GM12878 (cell line): ENCODE data around the gene SSU72. TPM values are rescaled to one million over a fixed set of nuclear protein-coding genes. Genes with fewer than 3 reads are reported as not detected.

ENCODE experiments used
- ATAC-seq: fragments of 200-7000 bp; cut with Tn5 transposase; 3 replicates; pipeline ENCODE4 v1.9.1; 2020; ENCODE audit warnings: mild to moderate bottlenecking, moderate library complexity
- BruUV-seq: library from RNA; stranded (reverse); fragments of 400-500 nt; replicated peaks from 2 replicates; lab custom pipeline; 2021; lab: Mats Ljungman, UMichigan
- CTCF ChIA-PET: fragments of 300-600 bp; sonication (Branson Sonifier 250); formaldehyde crosslinking; extraction: SDS; loops from one replicate; lab custom pipeline; 2021; ENCODE audit warnings: inconsistent platforms; lab: Yijun Ruan, JAX
- POLR2A ChIA-PET: fragments of 350-600 bp; formaldehyde crosslinking; extraction: SDS; loops from one replicate; lab custom pipeline; 2021; ENCODE audit warnings: inconsistent platforms; lab: Charles Lee
- RAD21 ChIA-PET: fragments of 300-600 bp; sonication (Branson Sonifier 250); formaldehyde crosslinking; loops from one replicate; lab custom pipeline; 2023; ENCODE audit warnings: antibody characterized with exemption; ENCODE audit not compliant: unreplicated experiment; lab: Charles Lee
- SMC1A ChIA-PET: fragments of 300-600 bp; sonication (Branson Sonifier 250); formaldehyde crosslinking; loops from one replicate; lab custom pipeline; 2023; ENCODE audit not compliant: unreplicated experiment, uncharacterized antibody; lab: Charles Lee
- DNase-seq: peaks from one replicate; pipeline ENCODE4 v3.0.0-alpha.2; 2011; ENCODE audit warnings: low read depth, low spot score
- FAIRE-seq: peaks from 3 replicates; lab custom pipeline; 2011; peaks lifted over from hg19 to GRCh38; lab: Jason Lieb, UNC
- H2AFZ ChIP-seq: 2 replicates; pipeline ENCODE4 v1.6.0; 2011; ENCODE audit warnings: low read depth, low read length, control low read depth; ENCODE audit not compliant: control insufficient read depth
- H3K27ac ChIP-seq: 2 replicates; pipeline ENCODE4 v1.5.1; 2011; ENCODE audit warnings: control low read depth; ENCODE audit not compliant: control insufficient read depth, insufficient read depth
- H3K27me3 ChIP-seq, 2 experiments: replicated peaks in 1 of 2; 2 replicates each; pipeline versions ENCODE4 v1.6.0 to v1.6.1; 2011; ENCODE audit warnings: low read length in 1 of 2; ENCODE audit not compliant: control insufficient read depth in 2 of 2, insufficient read depth in 2 of 2
- H3K36me3 ChIP-seq, 2 experiments: 2 replicates each; pipeline ENCODE4 v1.5.1; 2011; ENCODE audit warnings: low read length in 1 of 2; ENCODE audit not compliant: control insufficient read depth in 2 of 2, insufficient read depth in 2 of 2
- H3K4me1 ChIP-seq: 2 replicates; pipeline ENCODE4 v1.6.1; 2011; ENCODE audit warnings: mild to moderate bottlenecking, low read length, moderate library complexity, mixed read lengths; ENCODE audit not compliant: control insufficient read depth, insufficient read depth
- H3K4me2 ChIP-seq: 2 replicates; pipeline ENCODE4 v1.6.0; 2011; ENCODE audit warnings: control low read depth; ENCODE audit not compliant: control insufficient read depth, insufficient read depth
- H3K4me3 ChIP-seq: fragments of 200-600 bp; sonication (generic); 2 replicates; pipeline ENCODE4 v1.5.1; 2016
- H3K79me2 ChIP-seq: 2 replicates; pipeline ENCODE4 v1.6.0; 2011; ENCODE audit warnings: low read length; ENCODE audit not compliant: control insufficient read depth, insufficient read depth
- H3K9ac ChIP-seq: 2 replicates; pipeline ENCODE4 v1.8.0; 2011; ENCODE audit warnings: low read length, control low read depth, mixed read lengths; ENCODE audit not compliant: control insufficient read depth, insufficient read depth
- H3K9me3 ChIP-seq: replicated peaks from 3 replicates; pipeline ENCODE4 v1.5.1; 2011; ENCODE audit warnings: mild to moderate bottlenecking, low read length; ENCODE audit not compliant: control insufficient read depth, insufficient read depth
- H4K20me1 ChIP-seq: 2 replicates; pipeline ENCODE4 v1.6.0; 2011; ENCODE audit not compliant: control insufficient read depth, insufficient read depth
- BRCA1 ChIP-seq: IDR thresholded peaks from 2 replicates; pipeline ENCODE4 v1.6.1; 2011; ENCODE audit warnings: low read depth, low read length, improper control_type of control experiment
- EGR1 ChIP-seq, 2 experiments: IDR thresholded peaks; 1 replicate in 1 of 2; 2 replicates in 1 of 2; pipeline ENCODE4 v1.6.1; 2011 to 2012; ENCODE audit warnings: low read depth in 2 of 2, low read length in 2 of 2, borderline replicate concordance in 1 of 2, mild to moderate bottlenecking in 1 of 2, moderate library complexity in 1 of 2
- EP300 ChIP-seq, 2 experiments: fragments of 150-350 bp in 1 of 2; IDR thresholded peaks; 2 replicates each; pipeline ENCODE4 v1.6.1; 2011 to 2012; ENCODE audit warnings: low read depth in 2 of 2, low read length in 2 of 2, borderline replicate concordance in 1 of 2, improper control_type of control experiment in 1 of 2, inconsistent platforms in 1 of 2; ENCODE audit not compliant: control insufficient read depth in 1 of 2
- FOS ChIP-seq: IDR thresholded peaks from 3 replicates; pipeline ENCODE4 v1.6.1; 2011; ENCODE audit warnings: borderline replicate concordance; ENCODE audit not compliant: insufficient read length; ENCODE audit errors: extremely low read depth
- FOXK2 ChIP-seq: fragments of 450-650 bp; IDR thresholded peaks from 2 replicates; pipeline ENCODE4 v1.6.1; 2017; ENCODE audit warnings: mild to moderate bottlenecking, moderate library complexity
- HDAC6 ChIP-seq: fragments of 200-600 bp; sonication (generic); IDR thresholded peaks from one replicate; pipeline ENCODE4 v1.8.0; 2017; ENCODE audit warnings: antibody characterized with exemption; ENCODE audit not compliant: unreplicated experiment
- MEF2A ChIP-seq: IDR thresholded peaks from 2 replicates; pipeline ENCODE4 v1.6.1; 2011; ENCODE audit warnings: low read depth, mild to moderate bottlenecking, low read length, moderate library complexity; ENCODE audit not compliant: insufficient read depth
- MTA2 ChIP-seq: fragments of 450-650 bp; IDR thresholded peaks from 2 replicates; pipeline ENCODE4 v1.6.1; 2016; ENCODE audit warnings: low read depth, mild to moderate bottlenecking, moderate library complexity
- MYC ChIP-seq: IDR thresholded peaks from 2 replicates; pipeline ENCODE4 v1.6.1; 2011; ENCODE audit warnings: mild to moderate bottlenecking, low read length, moderate library complexity, inconsistent platforms; ENCODE audit not compliant: insufficient read depth, insufficient replicate concordance, insufficient read length, severe bottlenecking
- PAX5 ChIP-seq: IDR thresholded peaks from 2 replicates; pipeline ENCODE4 v1.6.1; 2011; ENCODE audit warnings: low read depth, low read length, borderline replicate concordance
- ZSCAN29 ChIP-seq: fragments of 450-650 bp; IDR thresholded peaks from 2 replicates; pipeline ENCODE4 v1.6.1; 2017; ENCODE audit warnings: mild to moderate bottlenecking, moderate library complexity
- WGBS: methylation state at CpG from one replicate; pipeline ENCODE4 v1.1.6; 2016; ENCODE audit warnings: low lambda C conversion rate; ENCODE audit not compliant: insufficient replicate concordance, insufficient coverage; ENCODE audit errors: missing lambda C conversion rate; 5-methylcytosine and 5-hydroxymethylcytosine counted together
- in situ Hi-C: fragments of 300-500 bp; cut with MboI; formaldehyde crosslinking; loops from 9 replicates; pipeline ENCODE4 v1.14.3; 2018; ENCODE audit warnings: mixed read lengths
- intact Hi-C: fragments of 100-400 bp; cut with micrococcal nuclease; formaldehyde crosslinking; loops from one replicate; pipeline ENCODE4 v1.14.2; 2022; ENCODE audit not compliant: unreplicated experiment
- polyA plus RNA-seq, 11 experiments: library from polyadenylated mRNA; depleted of rRNA in 4 of 11; unstranded in 6 of 11; stranded (reverse) in 5 of 11; fragments of >200 nt; fragmentation: Nextera tagmentation in 4 of 11; fragmentation: Illumina TruSeq in 1 of 11; extraction: Ambion mirVana in 4 of 11; extraction: Trizol in 1 of 11; gene quantifications; 1 replicate in 1 of 11; 2 replicates in 10 of 11; pipeline versions ENCODE4 v1.2.1 to v1.2.3, GENCODE V29; 2011 to 2016; ENCODE audit warnings: inconsistent platforms in 2 of 11, missing spikeins in 2 of 11, low read depth in 1 of 11
- total RNA-seq, 4 experiments: library from RNA; depleted of rRNA in 3 of 4; stranded (reverse); fragments of >200 nt in 3 of 4; fragmentation: Illumina TruSeq in 1 of 4; extraction: Trizol in 1 of 4; gene quantifications; 2 replicates each; pipeline versions ENCODE4 v1.2.1 to v1.2.3, GENCODE V29; 2013 to 2021
- TF ChIP-seq, protein P1 (sequence below): fragments of 450-650 bp; IDR thresholded peaks from 2 replicates; pipeline ENCODE4 v1.6.1; 2017; ENCODE audit warnings: antibody characterized with exemption, mild to moderate bottlenecking, moderate library complexity
- TF ChIP-seq, protein P2 (sequence below): IDR thresholded peaks from 2 replicates; pipeline ENCODE4 v1.6.1; 2011; ENCODE audit warnings: borderline replicate concordance, low read depth, mild to moderate bottlenecking, moderate library complexity, mixed read lengths, low read length; ENCODE audit not compliant: insufficient read depth; ENCODE audit errors: extremely low read length
- TF ChIP-seq, protein P3 (sequence below): fragments of 150-350 bp; IDR thresholded peaks from 2 replicates; pipeline ENCODE4 v1.6.1; 2014; ENCODE audit warnings: mild to moderate bottlenecking, low read depth, low read length
- TF ChIP-seq, protein P4 (sequence below): IDR thresholded peaks from 2 replicates; pipeline ENCODE4 v1.6.1; 2012; ENCODE audit warnings: low read depth, low read length, improper control_type of control experiment

The SSU72 gene
- total and polyA plus RNA-seq, 10 of the 15 experiments (the other 5 are each of a cell fraction or from before 2014, with no cell fraction given): 28.6 to 172 (median 67.7) TPM

DNA sequence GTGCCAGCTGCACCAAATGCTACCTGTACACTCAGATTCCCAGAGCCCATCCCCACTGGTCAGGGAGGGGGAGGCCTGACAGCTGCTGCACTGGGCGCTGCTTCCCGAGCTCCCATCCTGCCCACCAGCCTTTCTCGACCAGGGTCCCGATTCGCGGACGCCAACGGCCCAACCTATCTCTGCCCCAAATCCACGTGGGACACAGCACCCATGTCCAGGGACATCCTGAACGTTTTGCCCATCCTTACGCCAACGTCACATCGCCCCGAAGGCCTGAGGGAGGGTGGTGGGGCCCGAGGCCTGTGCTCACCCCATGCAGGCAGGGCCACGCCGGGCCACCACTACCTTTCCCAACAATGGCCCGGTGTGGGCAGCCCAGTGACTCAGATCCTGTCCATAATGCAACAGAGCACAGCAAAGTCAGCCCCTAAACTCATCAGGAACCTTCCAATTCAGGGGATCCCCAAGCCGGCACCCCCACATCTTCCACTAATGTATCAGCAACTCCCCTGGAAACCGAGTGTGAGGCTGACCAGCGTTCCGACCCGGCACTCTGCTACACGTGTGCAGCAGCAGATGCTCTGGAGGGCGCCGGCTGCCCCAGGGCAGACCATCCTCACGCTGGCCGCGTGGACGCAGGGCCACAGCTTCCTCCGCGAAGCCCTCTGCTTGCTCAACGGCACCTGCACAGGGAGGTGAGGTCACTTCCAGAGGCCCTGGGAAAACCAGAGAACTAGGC lies 23.0 kb downstream of the SSU72 start:
- Histone ChIP-seq H3K9me3 (no peaks in the 10 kb centered on the region), H2AFZ (no peak overlapping the region), H3K4me2 (no peak overlapping the region), H3K36me3 (no peaks in the 10 kb centered on the region; a peak in 2 of 4 replicates), H4K20me1 (no peaks in the 10 kb centered on the region)
- CTCF ChIA-PET: no interaction called here
- WGBS: 89% methylated on average over 33 of the region's 33 CpGs
- SMC1A ChIA-PET: no interaction called here
- POLR2A ChIA-PET: interaction anchor here (0.5 kb wide), 1 partner anchor 18 kb away, joined by 3 read pairs; no protein-coding TSS in a partner anchor
- FAIRE-seq: no peak
- BruUV-seq: no TSS peak
- TF ChIP-seq FOXK2: no peak
- TF ChIP-seq MEF2A: no peak
- no peak for TF ChIP-seq PAX5
- no peak for TF ChIP-seq MTA2
- no peak for TF ChIP-seq FOS
- TF ChIP-seq, protein P1, sequence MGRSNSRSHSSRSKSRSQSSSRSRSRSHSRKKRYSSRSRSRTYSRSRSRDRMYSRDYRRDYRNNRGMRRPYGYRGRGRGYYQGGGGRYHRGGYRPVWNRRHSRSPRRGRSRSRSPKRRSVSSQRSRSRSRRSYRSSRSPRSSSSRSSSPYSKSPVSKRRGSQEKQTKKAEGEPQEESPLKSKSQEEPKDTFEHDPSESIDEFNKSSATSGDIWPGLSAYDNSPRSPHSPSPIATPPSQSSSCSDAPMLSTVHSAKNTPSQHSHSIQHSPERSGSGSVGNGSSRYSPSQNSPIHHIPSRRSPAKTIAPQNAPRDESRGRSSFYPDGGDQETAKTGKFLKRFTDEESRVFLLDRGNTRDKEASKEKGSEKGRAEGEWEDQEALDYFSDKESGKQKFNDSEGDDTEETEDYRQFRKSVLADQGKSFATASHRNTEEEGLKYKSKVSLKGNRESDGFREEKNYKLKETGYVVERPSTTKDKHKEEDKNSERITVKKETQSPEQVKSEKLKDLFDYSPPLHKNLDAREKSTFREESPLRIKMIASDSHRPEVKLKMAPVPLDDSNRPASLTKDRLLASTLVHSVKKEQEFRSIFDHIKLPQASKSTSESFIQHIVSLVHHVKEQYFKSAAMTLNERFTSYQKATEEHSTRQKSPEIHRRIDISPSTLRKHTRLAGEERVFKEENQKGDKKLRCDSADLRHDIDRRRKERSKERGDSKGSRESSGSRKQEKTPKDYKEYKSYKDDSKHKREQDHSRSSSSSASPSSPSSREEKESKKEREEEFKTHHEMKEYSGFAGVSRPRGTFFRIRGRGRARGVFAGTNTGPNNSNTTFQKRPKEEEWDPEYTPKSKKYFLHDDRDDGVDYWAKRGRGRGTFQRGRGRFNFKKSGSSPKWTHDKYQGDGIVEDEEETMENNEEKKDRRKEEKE: no peak
- no peak for TF ChIP-seq BRCA1
- TF ChIP-seq, protein P2, sequence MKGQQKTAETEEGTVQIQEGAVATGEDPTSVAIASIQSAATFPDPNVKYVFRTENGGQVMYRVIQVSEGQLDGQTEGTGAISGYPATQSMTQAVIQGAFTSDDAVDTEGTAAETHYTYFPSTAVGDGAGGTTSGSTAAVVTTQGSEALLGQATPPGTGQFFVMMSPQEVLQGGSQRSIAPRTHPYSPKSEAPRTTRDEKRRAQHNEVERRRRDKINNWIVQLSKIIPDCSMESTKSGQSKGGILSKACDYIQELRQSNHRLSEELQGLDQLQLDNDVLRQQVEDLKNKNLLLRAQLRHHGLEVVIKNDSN: no peak
- no peak for TF ChIP-seq HDAC6
- TF ChIP-seq EGR1 (IDR thresholded peaks at IDR 0.05; ENCODE audit: borderline replicate concordance in 1 of 2, low read depth in 2 of 2, low read length in 2 of 2): no peak
- no peak for TF ChIP-seq EP300 (IDR thresholded peaks at IDR 0.05; ENCODE audit: borderline replicate concordance in 1 of 2, control insufficient read depth in 1 of 2, low read depth in 2 of 2, low read length in 2 of 2)
- no peak for TF ChIP-seq ZSCAN29
- TF ChIP-seq MYC: no peak
- TF ChIP-seq, protein P3, sequence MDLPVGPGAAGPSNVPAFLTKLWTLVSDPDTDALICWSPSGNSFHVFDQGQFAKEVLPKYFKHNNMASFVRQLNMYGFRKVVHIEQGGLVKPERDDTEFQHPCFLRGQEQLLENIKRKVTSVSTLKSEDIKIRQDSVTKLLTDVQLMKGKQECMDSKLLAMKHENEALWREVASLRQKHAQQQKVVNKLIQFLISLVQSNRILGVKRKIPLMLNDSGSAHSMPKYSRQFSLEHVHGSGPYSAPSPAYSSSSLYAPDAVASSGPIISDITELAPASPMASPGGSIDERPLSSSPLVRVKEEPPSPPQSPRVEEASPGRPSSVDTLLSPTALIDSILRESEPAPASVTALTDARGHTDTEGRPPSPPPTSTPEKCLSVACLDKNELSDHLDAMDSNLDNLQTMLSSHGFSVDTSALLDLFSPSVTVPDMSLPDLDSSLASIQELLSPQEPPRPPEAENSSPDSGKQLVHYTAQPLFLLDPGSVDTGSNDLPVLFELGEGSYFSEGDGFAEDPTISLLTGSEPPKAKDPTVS: no peak
- TF ChIP-seq, protein P4, sequence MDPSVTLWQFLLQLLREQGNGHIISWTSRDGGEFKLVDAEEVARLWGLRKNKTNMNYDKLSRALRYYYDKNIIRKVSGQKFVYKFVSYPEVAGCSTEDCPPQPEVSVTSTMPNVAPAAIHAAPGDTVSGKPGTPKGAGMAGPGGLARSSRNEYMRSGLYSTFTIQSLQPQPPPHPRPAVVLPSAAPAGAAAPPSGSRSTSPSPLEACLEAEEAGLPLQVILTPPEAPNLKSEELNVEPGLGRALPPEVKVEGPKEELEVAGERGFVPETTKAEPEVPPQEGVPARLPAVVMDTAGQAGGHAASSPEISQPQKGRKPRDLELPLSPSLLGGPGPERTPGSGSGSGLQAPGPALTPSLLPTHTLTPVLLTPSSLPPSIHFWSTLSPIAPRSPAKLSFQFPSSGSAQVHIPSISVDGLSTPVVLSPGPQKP: no peak
- TF ChIP-seq, all 136 proteins: peak for 0
- intact Hi-C loops (no loop called here), in situ Hi-C loops (no loop called here)
- no peak overlapping the region for H3K27ac ChIP-seq
- RAD21 ChIA-PET: no interaction called here
- H3K4me1 ChIP-seq: no peaks in the 10 kb centered on the region
- H3K79me2 ChIP-seq: no peaks in the 10 kb centered on the region
- DNase-seq: no peak
- H3K9ac ChIP-seq: no peak overlapping the region
- H3K4me3 ChIP-seq: no peak overlapping the region
- no peaks in the 10 kb centered on the region for H3K27me3 ChIP-seq
- ATAC-seq: no peak
